K562 (cell line): Measurements from ENCODE around the gene IRF6. TPM values are rescaled to one million over a fixed set of nuclear protein-coding genes. Genes with fewer than 3 reads are reported as not detected.
A peak's percentile ranks its signal among the peaks of the same experiment; 100 is the strongest.

ENCODE experiments used
- ATAC-seq: fragments of 200-7000 bp; cut with Tn5 transposase; 3 replicates; pipeline ENCODE4 v1.9.1; 2020; ENCODE audit warnings: moderate library complexity
- BruUV-seq: library from RNA; stranded (reverse); fragments of 400-500 nt; replicated peaks from 2 replicates; lab custom pipeline; 2021; lab: Mats Ljungman, UMichigan
- CTCF ChIA-PET: fragments of 300-600 bp; formaldehyde crosslinking; extraction: SDS; loops from one replicate; lab custom pipeline; 2021; ENCODE audit warnings: low intra/inter-chr PET ratio; lab: Yijun Ruan, JAX
- POLR2A ChIA-PET: fragments of 300-600, 350-650 bp; sonication (Branson Sonifier 250); formaldehyde crosslinking; extraction: SDS; loops from one replicate; lab custom pipeline; 2021; ENCODE audit warnings: antibody characterized with exemption, inconsistent platforms; lab: Yijun Ruan, JAX
- DNase-seq, 4 experiments: peaks; one replicate each; pipeline versions ENCODE4 v3.0.0 to v3.0.0-alpha.2; 2011 to 2018; ENCODE audit warnings: low spot score in 3 of 4, mixed read lengths in 3 of 4; ENCODE audit errors: extremely low read depth in 1 of 4
- FAIRE-seq: peaks from 2 replicates; lab custom pipeline; 2011; peaks lifted over from hg19 to GRCh38; lab: Jason Lieb, UNC
- H2AFZ ChIP-seq: 2 replicates; pipeline ENCODE4 v1.6.0; 2011; ENCODE audit warnings: low read depth, low read length, control low read depth, inconsistent platforms
- H3K27ac ChIP-seq: fragments of 200-600 bp; 3 replicates; pipeline ENCODE4 v1.8.0; 2011; ENCODE audit warnings: low read depth, mild to moderate bottlenecking, control low read depth, inconsistent platforms, low read length, moderate library complexity, mixed read lengths; ENCODE audit errors: extremely low read depth
- H3K27me3 ChIP-seq, 2 experiments: fragments of 300-600 bp in 1 of 2; 2 replicates in 1 of 2; 3 replicates in 1 of 2; pipeline versions ENCODE4 v1.6.0 to v1.8.0; 2011; ENCODE audit warnings: inconsistent platforms in 2 of 2, low read length in 2 of 2, mild to moderate bottlenecking in 1 of 2, mixed read lengths in 1 of 2, moderate library complexity in 1 of 2; ENCODE audit not compliant: control insufficient read depth in 2 of 2, insufficient read depth in 2 of 2
- H3K36me3 ChIP-seq: fragments of 300-600 bp; 3 replicates; pipeline ENCODE4 v1.8.0; 2011; ENCODE audit warnings: mild to moderate bottlenecking, low read length, inconsistent platforms; ENCODE audit not compliant: control insufficient read depth, insufficient read depth
- H3K4me1 ChIP-seq, 2 experiments: fragments of 200-600 bp in 1 of 2; replicated peaks in 1 of 2; 2 replicates in 1 of 2; 3 replicates in 1 of 2; pipeline versions ENCODE4 v1.5.1 to v1.8.0; 2011; ENCODE audit warnings: inconsistent platforms in 2 of 2, low read length in 2 of 2, mild to moderate bottlenecking in 1 of 2, mixed read lengths in 1 of 2, moderate library complexity in 1 of 2; ENCODE audit not compliant: control insufficient read depth in 2 of 2, insufficient read depth in 2 of 2
- H3K4me2 ChIP-seq: 2 replicates; pipeline ENCODE4 v1.6.1; 2011; ENCODE audit warnings: low read length, control low read depth, inconsistent platforms, mixed read lengths; ENCODE audit not compliant: insufficient read depth
- H3K4me3 ChIP-seq: fragments of 200-600 bp; sonication (generic), shearing (Covaris generic); 2 replicates; pipeline ENCODE4 v1.5.1; 2016; ENCODE audit warnings: control low read depth, inconsistent platforms
- H3K79me2 ChIP-seq: fragments of 200-600 bp; 3 replicates; pipeline ENCODE4 v1.8.0; 2011; ENCODE audit warnings: low read length, inconsistent platforms; ENCODE audit not compliant: control insufficient read depth, insufficient read depth
- H3K9ac ChIP-seq, 2 experiments: 2 replicates each; pipeline versions ENCODE4 v1.6.0 to v1.6.1; 2011; ENCODE audit warnings: low read depth in 2 of 2, low read length in 2 of 2, control low read depth in 1 of 2, inconsistent platforms in 1 of 2, mild to moderate bottlenecking in 1 of 2, mixed read lengths in 1 of 2; ENCODE audit not compliant: insufficient read depth in 1 of 2
- H3K9me1 ChIP-seq: one replicate; pipeline ENCODE4 v1.6.0; 2011; ENCODE audit warnings: inconsistent platforms, mild to moderate bottlenecking, low read length, moderate library complexity; ENCODE audit not compliant: control insufficient read depth, insufficient read depth
- H3K9me3 ChIP-seq: replicated peaks from 2 replicates; pipeline ENCODE4 v1.5.1; 2011; ENCODE audit warnings: low read depth, low read length, inconsistent platforms; ENCODE audit not compliant: control insufficient read depth, insufficient read depth
- H4K20me1 ChIP-seq: replicated peaks from 2 replicates; pipeline ENCODE4 v1.6.1; 2011; ENCODE audit warnings: low read length, inconsistent platforms, mixed read lengths; ENCODE audit not compliant: control insufficient read depth, insufficient read depth
- ADNP ChIP-seq: fragments of 200-800 bp; sonication (Bioruptor generic); IDR thresholded peaks from 2 replicates; pipeline ENCODE4 v1.6.1; 2016; ENCODE audit warnings: missing genetic modification characterization, missing compliant biosample characterization
- HNRNPK ChIP-seq: fragments of 200-400 bp; formaldehyde crosslinking; IDR thresholded peaks from one replicate; pipeline ENCODE4 v1.6.1; 2018; ENCODE audit warnings: mild to moderate bottlenecking, low read depth, low read length; ENCODE audit not compliant: poor library complexity, severe bottlenecking
- HNRNPUL1 ChIP-seq: fragments of 200-400 bp; formaldehyde crosslinking; IDR thresholded peaks from 2 replicates; pipeline ENCODE4 v1.6.1; 2017; ENCODE audit warnings: low read length
- JUN ChIP-seq, 2 experiments: sonication (generic) in 1 of 2; formaldehyde crosslinking in 1 of 2; IDR thresholded peaks; 2 replicates each; pipeline versions ENCODE4 v1.6.1 to v1.8.0; 2012 to 2022; ENCODE audit warnings: borderline replicate concordance in 2 of 2, mild to moderate bottlenecking in 2 of 2, improper control_type of control experiment in 1 of 2, low read depth in 1 of 2, low read length in 1 of 2, missing genetic modification reagents in 1 of 2
- MAFF ChIP-seq: IDR thresholded peaks from 2 replicates; pipeline ENCODE4 v1.6.1; 2012; ENCODE audit warnings: low read length, improper control_type of control experiment
- MLLT1 ChIP-seq, 2 experiments: fragments of 450-650 bp; IDR thresholded peaks; 2 replicates each; pipeline ENCODE4 v1.6.1; 2016
- POU5F1 ChIP-seq: fragments of 150-350 bp; IDR thresholded peaks from 2 replicates; pipeline ENCODE4 v1.6.1; 2014; ENCODE audit warnings: borderline replicate concordance, low read length, low read depth, mild to moderate bottlenecking; ENCODE audit not compliant: partially characterized antibody
- PTTG1 ChIP-seq: fragments of 450-650 bp; IDR thresholded peaks from 2 replicates; pipeline ENCODE4 v1.6.1; 2016; ENCODE audit warnings: low read depth, mild to moderate bottlenecking, missing genetic modification characterization, missing compliant biosample characterization
- RBBP5 ChIP-seq: fragments of 200-600 bp; sonication (generic); IDR thresholded peaks from 2 replicates; pipeline ENCODE4 v1.6.1; 2012; ENCODE audit warnings: borderline replicate concordance, mild to moderate bottlenecking, low read length, control low read depth, inconsistent platforms; ENCODE audit not compliant: insufficient read depth, poor library complexity, severe bottlenecking
- STAT5A ChIP-seq: IDR thresholded peaks from 2 replicates; pipeline ENCODE4 v1.6.1; 2012; ENCODE audit warnings: low read length, inconsistent platforms, borderline replicate concordance
- THRB ChIP-seq: fragments of 450-650 bp; formaldehyde crosslinking; conservative IDR thresholded peaks from 2 replicates; pipeline ENCODE4 v1.4.0; 2022; ENCODE audit warnings: mild to moderate bottlenecking, missing genetic modification characterization
- TSC22D4 ChIP-seq: fragments of 450-650 bp; IDR thresholded peaks from 2 replicates; pipeline ENCODE4 v1.6.1; 2016; ENCODE audit warnings: missing genetic modification characterization, missing biosample characterization, control low read depth
- ZFP91 ChIP-seq: sonication (generic); formaldehyde crosslinking; IDR thresholded peaks from 2 replicates; pipeline ENCODE4 v1.8.0; 2022; ENCODE audit warnings: mild to moderate bottlenecking, missing genetic modification reagents
- ZNF140 ChIP-seq: fragments of 250-450 bp; sonication (Bioruptor Pico); IDR thresholded peaks from 2 replicates; pipeline ENCODE4 v1.8.0; 2021; ENCODE audit warnings: moderate library complexity, mild to moderate bottlenecking, inconsistent platforms
- ZNF589 ChIP-seq: fragments of 200-800 bp; sonication (Bioruptor generic); IDR thresholded peaks from 2 replicates; pipeline ENCODE4 v1.6.1; 2016; ENCODE audit warnings: low read depth, missing genetic modification characterization, missing compliant biosample characterization
- ZNF75A ChIP-seq: fragments of 450-650 bp; formaldehyde crosslinking; IDR thresholded peaks from 2 replicates; pipeline ENCODE4 v1.4.0; 2020; ENCODE audit warnings: mild to moderate bottlenecking
- ZNF79 ChIP-seq: fragments of 250-450 bp; sonication (Bioruptor Pico); IDR thresholded peaks from 2 replicates; pipeline ENCODE4 v1.4.0; 2020; ENCODE audit warnings: low read depth, mild to moderate bottlenecking, moderate library complexity
- WGBS: fragments of 100-300 bp; shearing (Covaris generic); methylation state at CpG from one replicate; pipeline ENCODE4 v1.1.6; 2016; ENCODE audit warnings: low coverage, mixed read lengths; ENCODE audit not compliant: insufficient coverage; ENCODE audit errors: missing lambda C conversion rate; 5-methylcytosine and 5-hydroxymethylcytosine counted together
- in situ Hi-C: fragments of 300-500 bp; cut with MboI; formaldehyde crosslinking; loops from 4 replicates; pipeline ENCODE4 v1.15.0; 2018; ENCODE audit warnings: inconsistent platforms, mixed read lengths
- intact Hi-C: fragments of 100-400 bp; cut with micrococcal nuclease; formaldehyde crosslinking; loops from 2 replicates; pipeline ENCODE4 v1.14.2; 2022
- polyA plus RNA-seq, 8 experiments: library from polyadenylated mRNA; depleted of rRNA in 4 of 8; stranded (reverse) in 5 of 8; unstranded in 3 of 8; fragments of >200 nt; fragmentation: Nextera tagmentation in 2 of 8; fragmentation: Illumina TruSeq in 1 of 8; extraction: Ambion mirVana in 2 of 8; extraction: Trizol in 1 of 8; gene quantifications; 2 replicates each; pipeline versions ENCODE4 v1.2.1 to v1.2.3, GENCODE V29; 2011 to 2014; ENCODE audit warnings: inconsistent platforms in 1 of 8, missing spikeins in 1 of 8
- total RNA-seq, 7 experiments: library from RNA; depleted of rRNA in 6 of 7; stranded (reverse); fragments of >200 nt in 6 of 7; fragmentation: Illumina TruSeq in 2 of 7; extraction: Trizol in 2 of 7; gene quantifications; 2 replicates each; pipeline versions ENCODE4 v1.2.1 to v1.2.3, GENCODE V29; 2011 to 2021; ENCODE audit warnings: low replicate concordance in 1 of 7

Gene IRF6
- total and polyA plus RNA-seq, 9 of the 15 experiments (the other 6 are each of a cell fraction or from before 2014, with no cell fraction given), result 0.03 to 0.65 (median 0.17) TPM

- BruUV-seq, result no TSS peak
- CTCF ChIA-PET, result no interaction called here
- TF ChIP-seq ZNF79 (CRISPR knock-in tag) (no peak), MLLT1 (IDR thresholded peaks at IDR 0.05) (no peak), RBBP5 (no peak), PTTG1 (tag) (no peak), JUN (IDR thresholded peaks at IDR 0.05; ENCODE audit: borderline replicate concordance, low read depth, low read length) (peak; percentile 57; the same call in 1 of the 2 replicates), JUN (CRISPR knock-in tag; IDR thresholded peaks at IDR 0.05; ENCODE audit: borderline replicate concordance) (no peak), ZNF75A (CRISPR knock-in tag) (no peak), POU5F1 (no peak), ADNP (tag) (no peak), HNRNPUL1 (no peak), HNRNPK (no peak), TSC22D4 (tag) (no peak), THRB (CRISPR knock-in tag) (no peak), MAFF (no peak), STAT5A (no peak), ZNF140 (CRISPR knock-in tag) (no peak), ZNF589 (CRISPR knock-in tag) (peak; percentile 81; the same call in 1 of the 2 replicates), ZFP91 (CRISPR knock-in tag) (no peak)
Observed at GRCh38 chr1:209839875-209840546, 34.1 kb upstream of the IRF6 start.

More at GRCh38 chr1:209839875-209840546, 34.1 kb upstream of the IRF6 start:
- Histone ChIP-seq H3K79me2 (no peaks in the 10 kb centered on the region), H3K9me1 (no peaks in the 10 kb centered on the region), H3K4me2 (no peak overlapping the region), H3K27ac (no peak overlapping the region; the same call in 2 of the 3 replicates), H2AFZ (no peak overlapping the region), H3K4me1 (no peaks in the 10 kb centered on the region), H3K9ac (no peak overlapping the region), H3K27me3 (no peaks in the 10 kb centered on the region), H3K9me3 (no peaks in the 10 kb centered on the region), H4K20me1 (no peaks in the 10 kb centered on the region; the same call in 1 of the 2 replicates), H3K4me3 (no peak overlapping the region), H3K36me3 (peaks cover 100% of the 10 kb centered on the region)
- in situ Hi-C loops, result no loop called here
- DNase-seq (peak in 1 of 4 experiments; percentile 11), FAIRE-seq (no peak), ATAC-seq (no peak)
- POLR2A ChIA-PET, result interaction anchor here (0.7 to 1.8 kb wide), 4 partner anchors 10 to 1743 kb away, joined by 3 to 7 read pairs (median 4); no protein-coding TSS in a partner anchor
- intact Hi-C loops, result no loop called here
- WGBS, result 84% methylated on average over 5 of the region's 5 CpGs
